Breast epithelium (tissue), 4 donors: Measurements from ENCODE around the gene GPX1. TPM values are rescaled to one million over a fixed set of nuclear protein-coding genes. Genes with fewer than 3 reads are reported as not detected.
A peak's percentile ranks its signal among the peaks of the same experiment; 100 is the strongest.
"Not testable (repeated sequence)": the region's sequence is repeated elsewhere in the genome, so short reads cannot be mapped to it uniquely, and the experiment has no call there.

ENCODE experiments used
- DNase-seq, 2 donors: peaks; one replicate each; pipeline ENCODE4 v3.0.0-alpha.2; 2019; ENCODE audit warnings: low spot score in 2 of 2
- H3K27ac ChIP-seq, 2 donors: fragments of 200-600 bp; sonication (generic) in 1 of 2; one replicate each; pipeline ENCODE4 v1.5.1; 2016 to 2019; ENCODE audit warnings: mild to moderate bottlenecking in 1 of 2
- H3K27me3 ChIP-seq, 2 donors: fragments of 200-600 bp; sonication (generic) in 1 of 2; one replicate each; pipeline versions ENCODE4 v1.5.1 to v1.6.0; 2017 to 2019; ENCODE audit warnings: control low read depth in 1 of 2, mild to moderate bottlenecking in 1 of 2
- H3K36me3 ChIP-seq: fragments of 200-600 bp; one replicate; pipeline ENCODE4 v1.5.1; 2019
- H3K4me1 ChIP-seq, 2 donors: fragments of 200-600 bp; sonication (generic); one replicate each; pipeline ENCODE4 v1.5.1; 2016 to 2019; ENCODE audit warnings: control low read depth in 1 of 2
- H3K4me3 ChIP-seq, 3 donors: fragments of 200-600 bp; sonication (generic); 1 replicate in 2 of 3; 2 replicates in 1 of 3; pipeline ENCODE4 v1.5.1; 2016 to 2019; ENCODE audit warnings: mild to moderate bottlenecking in 3 of 3, moderate library complexity in 2 of 3
- H3K9me3 ChIP-seq, 2 donors: fragments of 200-600 bp; sonication (generic) in 1 of 2; one replicate each; pipeline ENCODE4 v1.5.1; 2016 to 2019; ENCODE audit warnings: control low read depth in 1 of 2
- POLR2A ChIP-seq: fragments of 450-650 bp; IDR thresholded peaks from one replicate; pipeline ENCODE4 v1.6.1; 2016; ENCODE audit warnings: antibody characterized with exemption, mild to moderate bottlenecking, moderate library complexity
- POLR2AphosphoS5 ChIP-seq, 3 donors: sonication (generic); formaldehyde crosslinking; IDR thresholded peaks; one replicate each; pipeline ENCODE4 v1.6.1; 2017; ENCODE audit warnings: antibody characterized with exemption in 3 of 3
- intact Hi-C: fragments of 100-400 bp; cut with DNase I; formaldehyde crosslinking; loops from one replicate; pipeline ENCODE4 v1.15.1; 2023; ENCODE audit warnings: low total_unique reads
- total RNA-seq, 3 donors: library from RNA; depleted of rRNA; stranded (reverse); fragments of >200 nt; gene quantifications; one replicate each; pipeline ENCODE4 v1.1.0, GENCODE V29; 2016
- TF ChIP-seq, protein P1 (sequence below), 3 donors: fragments of 450-650 bp; IDR thresholded peaks; one replicate each; pipeline ENCODE4 v1.5.1; 2016 to 2017; ENCODE audit warnings: antibody characterized with exemption in 3 of 3, mild to moderate bottlenecking in 3 of 3, moderate library complexity in 3 of 3

Gene GPX1
- total RNA-seq, 3 donors from 2014 or later = 205 to 653 (median 275) TPM

DNA sequence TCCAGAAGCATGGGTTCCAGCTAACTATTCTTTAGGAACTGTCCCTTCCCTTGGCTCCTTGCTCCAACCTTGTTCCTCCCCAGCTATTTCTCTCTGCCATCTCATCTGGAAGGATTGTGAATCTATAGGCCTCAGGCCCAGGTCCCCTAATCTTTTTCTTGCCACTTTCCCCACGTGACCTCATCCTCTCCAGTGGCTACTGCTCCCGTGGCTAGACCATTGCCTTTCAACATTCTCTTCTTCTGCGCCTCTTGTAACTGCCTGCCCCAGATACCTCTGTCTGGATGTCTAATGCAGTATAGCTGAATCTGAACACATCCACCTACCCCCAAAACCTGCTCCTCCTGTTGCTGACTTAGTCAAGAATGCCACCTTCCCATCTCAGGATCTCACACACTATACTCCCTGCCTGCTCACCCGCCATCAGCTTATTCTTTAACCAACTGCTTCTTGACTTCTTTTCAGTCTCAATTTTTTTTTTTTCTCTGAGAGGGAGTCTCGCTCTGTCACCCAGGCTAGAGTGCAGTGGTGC, 5.2 kb downstream of the GPX1 start:
- H3K27me3 ChIP-seq = no peaks in the 10 kb centered on the region
- DNase-seq = no peak
- H3K36me3 ChIP-seq = no peaks in the 10 kb centered on the region
- H3K4me3 ChIP-seq = no peak overlapping the region
- H3K4me1 ChIP-seq = peaks cover 0 to 5% of the 10 kb centered on the region in 2 donors
- H3K9me3 ChIP-seq = no peaks in the 10 kb centered on the region
- peak overlapping the region; percentile 75 to 86 for H3K27ac ChIP-seq
- TF ChIP-seq, protein P1, sequence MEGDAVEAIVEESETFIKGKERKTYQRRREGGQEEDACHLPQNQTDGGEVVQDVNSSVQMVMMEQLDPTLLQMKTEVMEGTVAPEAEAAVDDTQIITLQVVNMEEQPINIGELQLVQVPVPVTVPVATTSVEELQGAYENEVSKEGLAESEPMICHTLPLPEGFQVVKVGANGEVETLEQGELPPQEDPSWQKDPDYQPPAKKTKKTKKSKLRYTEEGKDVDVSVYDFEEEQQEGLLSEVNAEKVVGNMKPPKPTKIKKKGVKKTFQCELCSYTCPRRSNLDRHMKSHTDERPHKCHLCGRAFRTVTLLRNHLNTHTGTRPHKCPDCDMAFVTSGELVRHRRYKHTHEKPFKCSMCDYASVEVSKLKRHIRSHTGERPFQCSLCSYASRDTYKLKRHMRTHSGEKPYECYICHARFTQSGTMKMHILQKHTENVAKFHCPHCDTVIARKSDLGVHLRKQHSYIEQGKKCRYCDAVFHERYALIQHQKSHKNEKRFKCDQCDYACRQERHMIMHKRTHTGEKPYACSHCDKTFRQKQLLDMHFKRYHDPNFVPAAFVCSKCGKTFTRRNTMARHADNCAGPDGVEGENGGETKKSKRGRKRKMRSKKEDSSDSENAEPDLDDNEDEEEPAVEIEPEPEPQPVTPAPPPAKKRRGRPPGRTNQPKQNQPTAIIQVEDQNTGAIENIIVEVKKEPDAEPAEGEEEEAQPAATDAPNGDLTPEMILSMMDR (IDR thresholded peaks at IDR 0.05) = no peak
- no peak for TF ChIP-seq POLR2A
- intact Hi-C loops = no loop called here

DNA sequence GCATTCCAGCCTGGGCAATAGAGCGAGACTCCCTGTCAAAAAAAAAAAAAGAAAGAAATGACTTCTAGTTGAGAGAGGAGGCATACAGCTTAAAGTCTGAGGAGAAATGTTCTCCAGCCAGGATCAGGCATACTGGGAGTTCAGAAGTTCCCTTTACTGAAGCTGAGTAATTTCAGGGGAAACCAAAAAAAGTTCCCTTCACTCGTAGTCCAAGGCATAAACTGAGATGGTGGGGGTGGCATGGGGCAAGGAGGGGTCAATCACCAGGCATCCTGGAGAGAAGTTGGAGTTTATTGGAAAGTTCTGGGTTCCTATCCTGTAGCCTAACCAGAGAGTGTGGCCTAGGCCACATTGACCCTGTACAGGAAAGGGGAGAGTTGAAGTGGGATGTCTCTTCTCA, 5.9 kb downstream of the GPX1 start:
- Histone ChIP-seq H3K27me3 (no peaks in the 10 kb centered on the region), H3K4me3 (no peak overlapping the region), H3K4me1 (peaks cover 0 to 5% of the 10 kb centered on the region in 2 donors), H3K36me3 (no peaks in the 10 kb centered on the region), H3K9me3 (no peaks in the 10 kb centered on the region), H3K27ac (peak overlapping the region; percentile 75 to 86)
- TF ChIP-seq, protein P1 (IDR thresholded peaks at IDR 0.05) = no peak
- intact Hi-C loops = no loop called here
- no peak for DNase-seq

DNA sequence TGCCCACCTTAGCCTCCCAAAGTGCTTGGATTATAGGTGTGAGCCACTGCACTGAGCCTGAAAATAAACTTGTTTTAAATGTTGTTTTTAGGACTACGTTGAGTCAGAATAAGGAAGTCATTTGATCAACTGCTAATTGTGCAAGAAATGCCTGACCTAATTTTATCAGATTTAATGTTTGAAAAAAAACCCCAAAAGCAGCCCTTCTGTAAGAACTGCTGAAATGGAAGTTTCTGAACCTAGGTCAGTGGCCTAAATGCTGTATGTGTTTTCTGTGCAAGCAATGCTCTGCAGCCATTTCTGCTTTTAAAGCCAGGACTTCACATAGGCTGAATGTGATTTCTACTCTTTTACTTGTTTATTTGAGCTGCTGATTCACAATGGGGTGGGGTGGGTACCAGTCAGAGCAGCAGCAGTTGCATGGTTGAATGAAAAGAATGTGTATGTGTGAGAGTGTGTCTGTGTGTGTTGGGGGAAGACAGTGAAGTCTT, 6.6 kb downstream of the GPX1 start:
- DNase-seq = no peak
- TF ChIP-seq, protein P1 (IDR thresholded peaks at IDR 0.05) = no peak
- no peak for TF ChIP-seq POLR2A
- TF ChIP-seq POLR2AphosphoS5 (IDR thresholded peaks at IDR 0.05) = no peak
- no peak overlapping the region for H3K4me3 ChIP-seq
- H3K36me3 ChIP-seq = no peaks in the 10 kb centered on the region
- H3K9me3 ChIP-seq = no peaks in the 10 kb centered on the region
- no peaks in the 10 kb centered on the region for H3K27me3 ChIP-seq
- H3K27ac ChIP-seq = peak overlapping the region; percentile 75 to 86
- peaks cover 0 to 5% of the 10 kb centered on the region in 2 donors for H3K4me1 ChIP-seq
- intact Hi-C loops = no loop called here

DNA sequence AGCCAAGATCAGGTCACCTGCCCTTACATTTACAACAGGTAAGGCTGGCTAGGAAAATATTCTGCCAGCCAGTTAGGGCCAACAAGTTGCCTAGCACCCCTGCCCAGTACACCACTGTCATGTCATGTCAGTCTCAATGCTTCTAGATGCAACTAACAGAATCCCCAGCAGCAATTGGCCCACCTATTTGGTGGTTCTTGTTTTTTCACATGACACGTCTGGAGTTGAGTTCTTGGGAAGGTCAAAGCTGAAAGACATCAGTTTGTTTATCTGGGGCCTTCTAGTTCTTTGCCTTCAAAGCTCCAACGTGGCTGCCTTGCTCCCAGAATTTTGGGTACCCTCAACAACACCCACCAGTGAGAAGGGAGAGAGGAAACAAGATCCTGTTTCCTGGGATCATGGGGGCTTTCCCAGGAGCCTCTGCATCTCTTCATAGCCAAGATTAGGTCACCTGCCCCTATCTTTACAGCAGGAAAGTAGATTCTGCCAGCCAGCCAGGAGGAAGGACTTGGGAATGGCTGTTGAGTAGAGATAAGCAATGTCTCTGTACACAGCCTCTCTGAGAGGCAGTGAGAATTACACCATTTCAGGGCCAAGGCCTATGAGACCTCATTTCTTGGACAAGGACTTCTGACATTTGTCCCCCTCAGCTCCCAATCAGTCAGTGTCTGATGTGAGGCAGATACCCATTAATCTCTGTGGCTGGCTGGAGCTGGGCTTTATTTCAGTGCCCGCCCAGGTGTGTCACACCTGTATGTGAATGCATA, 8.6 kb downstream of the GPX1 start:
- no peaks in the 10 kb centered on the region for H3K4me1 ChIP-seq
- DNase-seq = no peak
- no peaks in the 10 kb centered on the region for H3K9me3 ChIP-seq
- H3K27ac ChIP-seq = no peak overlapping the region
- H3K36me3 ChIP-seq = no peaks in the 10 kb centered on the region
- H3K4me3 ChIP-seq = no peak overlapping the region
- no peak for TF ChIP-seq POLR2AphosphoS5 (IDR thresholded peaks at IDR 0.05)
- TF ChIP-seq POLR2A = no peak
- TF ChIP-seq, protein P1 (IDR thresholded peaks at IDR 0.05) = no peak
- no peaks in the 10 kb centered on the region for H3K27me3 ChIP-seq
- intact Hi-C loops = no loop called here

DNA sequence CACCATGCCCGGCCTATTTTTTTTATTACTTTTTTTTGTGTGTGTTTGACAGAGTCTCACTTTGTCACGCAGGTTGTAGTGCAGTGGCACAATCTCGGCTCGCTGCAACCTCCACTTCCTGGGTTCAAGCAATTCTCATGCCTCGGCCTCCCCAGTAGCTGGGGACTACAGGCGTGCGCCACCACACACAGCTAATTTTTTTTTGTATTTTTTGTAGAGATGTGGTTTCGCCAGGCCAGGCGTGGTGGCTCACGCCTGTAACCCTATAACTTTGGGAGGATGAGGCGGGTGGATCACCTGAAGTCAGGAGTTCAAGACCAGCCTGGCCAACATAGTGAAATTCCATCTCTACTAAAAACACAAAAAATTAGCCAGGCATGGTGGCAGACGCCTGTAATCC, 9.8 kb downstream of the GPX1 start:
- H3K9me3 ChIP-seq, H3K4me3 ChIP-seq, H3K36me3 ChIP-seq, H3K4me1 ChIP-seq, DNase-seq, H3K27me3 ChIP-seq, intact Hi-C loops: not testable (repeated sequence)
- peak overlapping the region in 1 of 2 donors; percentile 80 for H3K27ac ChIP-seq
